Endometrium (tissue), 2 donors: ENCODE results near the gene VPS26B.
"Not testable (repeated sequence)": the region's sequence is repeated elsewhere in the genome, so short reads cannot be mapped to it uniquely, and the experiment has no call there.

ENCODE experiments used
- FAIRE-seq: peaks from 2 replicates; lab custom pipeline; 2012; peaks lifted over from hg19 to GRCh38; lab: Jason Lieb, UNC
- donor health status: control.
- donor health status: control.

Gene VPS26B

DNA sequence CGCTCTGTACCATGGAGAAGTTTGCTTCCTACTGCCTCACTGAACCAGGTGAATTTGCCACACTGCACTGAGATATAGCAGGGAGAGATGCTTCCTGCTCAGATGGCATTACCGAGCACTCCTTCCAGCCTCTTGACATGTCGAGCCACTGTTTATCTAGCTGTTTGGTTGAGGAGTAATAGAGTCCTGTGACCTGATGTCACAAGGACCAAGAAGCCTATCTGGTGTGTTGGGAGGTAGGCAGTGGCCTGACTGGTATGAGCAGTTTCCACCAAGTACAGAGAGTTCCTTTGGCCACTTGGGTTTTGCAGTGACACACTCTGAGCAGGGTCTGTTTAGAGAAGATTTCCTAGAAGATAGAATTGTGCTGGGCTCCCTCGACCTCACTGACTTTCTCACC is 34.1 kb downstream of the VPS26B start:
- FAIRE-seq, result no peak

DNA sequence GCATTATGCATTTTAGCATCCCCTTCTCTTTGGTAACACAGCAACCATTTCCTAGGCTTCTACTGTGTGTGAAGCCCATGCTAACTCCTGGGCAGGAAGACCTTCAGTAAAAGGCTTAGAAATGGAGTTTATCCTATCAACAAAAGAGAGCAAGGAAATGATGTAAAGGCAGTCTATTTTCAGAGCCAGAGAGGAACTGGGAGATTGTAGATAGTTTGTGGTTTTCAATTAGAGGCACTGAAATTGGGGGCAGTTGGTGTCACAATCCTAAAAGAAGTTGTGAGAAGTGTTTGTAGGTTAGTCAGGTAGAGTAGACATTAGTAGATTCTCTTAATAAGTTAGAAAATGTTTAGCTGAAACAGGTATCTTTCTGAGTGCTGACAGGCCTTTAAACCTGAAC is 36.0 kb downstream of the VPS26B start:
- FAIRE-seq, result no peak

DNA sequence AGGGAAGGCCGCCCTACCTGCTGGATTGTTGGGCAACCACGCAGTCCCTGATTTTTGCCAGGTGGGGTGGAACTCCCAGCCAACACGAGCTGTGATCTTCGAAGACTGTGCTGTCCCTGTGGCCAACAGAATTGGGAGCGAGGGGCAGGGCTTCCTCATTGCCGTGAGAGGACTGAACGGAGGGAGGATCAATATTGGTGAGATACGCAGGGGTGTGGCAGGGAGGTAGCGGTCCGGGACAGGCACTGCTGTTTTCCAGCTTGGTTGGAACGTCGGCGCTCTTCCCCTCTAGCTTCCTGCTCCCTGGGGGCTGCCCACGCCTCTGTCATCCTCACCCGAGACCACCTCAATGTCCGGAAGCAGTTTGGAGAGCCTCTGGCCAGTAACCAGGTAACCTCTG is 36.5 kb downstream of the VPS26B start:
- no peak for FAIRE-seq

DNA sequence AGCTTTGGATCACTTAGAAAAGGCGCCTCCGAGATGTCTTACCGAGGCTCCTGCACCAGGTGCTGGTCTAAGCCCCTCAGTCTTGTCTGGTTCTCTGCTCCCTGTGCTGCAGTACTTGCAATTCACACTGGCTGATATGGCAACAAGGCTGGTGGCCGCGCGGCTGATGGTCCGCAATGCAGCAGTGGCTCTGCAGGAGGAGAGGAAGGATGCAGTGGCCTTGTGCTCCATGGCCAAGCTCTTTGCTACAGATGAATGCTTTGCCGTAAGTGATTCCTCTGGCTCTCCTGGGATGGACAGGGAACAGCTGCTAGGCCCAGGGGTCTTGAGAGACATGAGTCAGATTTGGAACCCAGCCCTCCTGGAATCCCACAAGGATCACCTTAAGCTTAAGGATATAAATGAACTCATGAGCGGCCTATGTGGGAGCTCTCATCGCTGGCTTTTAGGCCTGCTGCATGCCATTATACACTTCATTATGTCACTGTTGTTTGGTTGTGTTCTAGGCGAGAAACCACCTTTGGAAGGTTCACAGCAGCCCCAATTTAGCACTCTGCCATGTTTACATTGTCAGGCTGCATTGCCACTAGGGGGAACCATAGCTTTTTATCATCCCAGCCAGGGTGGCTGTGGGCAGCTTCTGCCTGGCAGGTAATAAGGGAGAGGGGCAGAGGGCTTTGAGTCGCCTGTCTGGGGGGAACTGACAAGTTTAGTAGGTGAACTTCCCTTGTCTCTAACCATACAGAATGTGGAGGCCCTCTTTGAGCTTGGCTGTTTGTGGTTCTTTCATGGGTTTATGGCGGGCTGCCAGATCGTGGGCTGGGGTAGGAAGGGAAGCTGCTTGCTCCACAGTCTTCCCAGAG is 37.4 kb downstream of the VPS26B start:
- no peak for FAIRE-seq

DNA sequence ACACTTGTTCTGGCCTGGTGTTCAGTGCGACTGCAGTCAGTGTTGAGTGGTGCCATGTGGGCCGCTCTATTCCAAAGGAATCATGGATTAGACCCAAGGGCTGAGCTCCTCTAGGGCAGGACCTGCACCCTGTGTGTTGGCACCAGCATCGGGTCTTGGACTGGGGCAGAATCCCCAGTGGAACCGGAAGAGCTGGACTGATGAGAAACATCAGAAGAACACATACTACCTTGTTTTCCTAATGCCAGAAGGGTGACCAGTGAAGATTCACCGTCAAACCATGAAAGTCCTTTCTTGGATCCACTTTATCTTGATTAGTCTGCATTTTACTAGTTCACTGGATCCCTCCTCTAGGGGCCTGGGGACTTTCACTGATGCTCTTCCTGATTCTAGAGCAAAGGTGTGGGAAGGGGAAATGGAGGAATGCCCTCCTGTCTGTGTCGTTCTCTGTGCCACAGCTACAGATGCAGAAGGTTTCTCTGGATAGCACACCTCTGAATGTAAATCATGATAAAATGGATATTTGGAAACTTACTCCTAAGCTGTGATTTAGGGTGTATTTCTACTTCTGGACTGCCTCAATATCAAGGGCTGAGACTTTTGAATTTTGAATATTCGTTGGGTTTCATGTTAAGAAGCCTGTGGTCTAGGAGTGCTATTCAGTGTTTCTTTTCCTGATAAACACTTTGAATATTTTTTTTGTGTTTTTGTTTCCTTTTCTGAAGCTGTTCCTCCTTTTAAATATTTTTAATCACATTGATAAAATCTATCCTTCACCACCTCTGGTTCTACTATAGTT is 40.7 kb downstream of the VPS26B start:
- no peak for FAIRE-seq

DNA sequence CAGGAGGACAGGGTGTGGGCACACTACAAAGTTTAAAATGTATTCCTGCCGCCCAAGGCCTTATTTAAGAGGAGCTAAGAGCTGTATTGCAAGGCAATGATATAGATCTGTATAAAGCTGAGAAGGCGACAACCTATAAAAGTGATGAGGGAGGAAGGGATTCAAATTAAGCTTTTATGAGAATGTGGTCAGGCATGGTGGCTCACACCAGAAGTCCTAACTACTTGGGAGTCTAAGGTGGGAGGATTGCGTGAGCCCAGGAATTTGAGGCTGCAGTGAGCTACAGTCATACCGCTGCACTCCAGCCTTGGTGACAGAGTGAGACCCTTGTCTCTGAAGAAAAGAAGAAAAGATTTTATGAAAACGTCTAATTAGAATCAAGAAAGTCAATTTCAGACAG is 42.0 kb downstream of the VPS26B start:
- no peak for FAIRE-seq

DNA sequence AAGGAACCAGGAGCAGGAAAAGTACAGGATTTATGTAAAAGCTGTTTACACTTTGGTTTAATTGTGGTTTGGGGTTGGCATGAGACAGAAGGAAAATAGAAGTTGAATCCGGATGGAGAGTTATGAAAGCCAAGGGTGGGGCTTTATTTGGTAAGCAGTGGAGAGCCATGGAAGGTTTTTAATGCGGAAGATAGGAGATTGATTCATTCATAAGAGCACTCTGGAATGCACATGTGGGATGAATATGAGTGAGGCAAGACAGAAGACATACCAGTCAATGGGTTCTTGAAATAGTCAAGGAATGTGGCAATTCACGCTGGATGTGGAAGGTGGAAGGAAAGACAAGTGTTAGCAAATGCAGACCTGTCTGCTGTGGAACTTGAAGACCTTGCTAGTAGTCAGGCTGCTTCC is 42.4 kb downstream of the VPS26B start:
- FAIRE-seq, result no peak

DNA sequence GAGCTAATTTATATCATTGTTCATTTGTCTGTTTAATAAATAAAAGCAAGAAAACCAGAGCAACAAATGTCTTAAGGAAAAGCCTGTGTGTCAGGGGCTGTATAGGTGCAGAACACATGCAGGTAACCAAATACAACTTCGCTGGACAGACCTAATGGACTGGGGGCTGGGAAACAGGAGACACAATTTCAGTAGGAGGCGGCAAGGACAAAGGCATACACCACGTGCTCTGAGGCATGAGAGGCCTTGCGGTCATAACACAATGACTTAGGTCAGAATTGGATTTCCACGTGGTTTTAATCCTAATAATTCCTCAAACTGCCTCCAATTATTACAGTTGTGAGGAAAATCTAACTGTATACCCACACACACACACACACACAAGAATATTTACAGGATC is 43.0 kb downstream of the VPS26B start:
- no peak for FAIRE-seq

DNA sequence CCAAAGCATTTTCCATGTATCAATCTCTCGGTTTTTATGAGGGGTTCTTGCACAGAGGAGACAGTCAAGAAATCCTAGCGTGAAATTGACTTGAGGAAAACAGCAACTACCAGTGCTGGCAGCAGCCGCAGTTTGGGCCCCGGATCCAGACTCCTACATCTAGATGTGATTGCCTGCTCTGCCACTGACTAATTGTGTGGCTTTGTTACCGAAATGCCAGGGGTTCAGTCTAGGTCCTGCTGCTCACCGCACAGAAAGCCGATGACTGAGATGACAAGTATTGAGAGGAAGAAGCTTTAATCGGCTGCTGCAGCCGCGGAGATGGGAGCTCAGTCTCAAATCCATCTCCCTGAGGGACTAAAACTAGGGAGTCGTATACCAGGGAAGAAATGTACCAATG is 43.5 kb downstream of the VPS26B start:
- FAIRE-seq, result no peak

DNA sequence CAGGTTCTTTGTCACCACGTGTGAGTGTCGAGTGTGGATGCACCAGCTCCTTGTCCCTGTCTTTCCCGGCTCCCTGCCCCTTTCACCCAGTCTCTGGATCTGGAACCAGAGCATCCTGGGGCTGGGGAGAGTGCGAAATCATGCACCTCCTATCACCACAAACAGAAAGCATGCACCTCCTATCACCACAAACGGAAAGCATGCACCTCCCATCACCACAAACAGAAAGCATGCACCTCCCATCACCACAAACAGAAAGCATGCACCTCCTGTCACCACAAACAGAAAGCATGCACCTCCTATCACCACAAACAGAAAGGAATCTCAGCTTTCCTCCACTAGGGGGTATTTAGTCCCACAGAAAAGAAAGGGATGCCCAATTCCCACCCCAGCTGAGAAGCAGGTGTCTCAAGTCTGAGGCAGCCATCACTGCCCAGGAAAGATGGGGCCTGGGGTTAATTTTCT is 45.8 kb downstream of the VPS26B start:
- FAIRE-seq, result no peak

DNA sequence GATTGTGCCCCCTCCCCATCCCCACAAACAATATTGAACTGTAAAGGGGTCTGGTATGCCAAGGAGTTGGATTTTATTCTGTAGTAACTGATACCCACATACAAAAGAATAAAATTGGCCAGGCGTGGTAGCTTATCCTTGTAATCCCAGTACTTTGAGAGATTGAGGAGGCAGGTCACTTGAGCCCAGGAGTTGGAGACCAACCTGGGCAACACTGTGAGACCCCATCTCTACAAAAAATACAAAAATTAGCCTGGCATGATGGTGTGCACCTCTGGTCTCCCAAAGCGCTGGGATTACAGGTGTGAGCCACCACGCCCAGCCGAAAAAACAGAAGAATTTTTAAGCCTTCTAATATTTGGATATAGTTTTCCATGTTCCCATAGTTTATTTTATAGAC is 47.5 kb downstream of the VPS26B start:
- FAIRE-seq, result no peak

DNA sequence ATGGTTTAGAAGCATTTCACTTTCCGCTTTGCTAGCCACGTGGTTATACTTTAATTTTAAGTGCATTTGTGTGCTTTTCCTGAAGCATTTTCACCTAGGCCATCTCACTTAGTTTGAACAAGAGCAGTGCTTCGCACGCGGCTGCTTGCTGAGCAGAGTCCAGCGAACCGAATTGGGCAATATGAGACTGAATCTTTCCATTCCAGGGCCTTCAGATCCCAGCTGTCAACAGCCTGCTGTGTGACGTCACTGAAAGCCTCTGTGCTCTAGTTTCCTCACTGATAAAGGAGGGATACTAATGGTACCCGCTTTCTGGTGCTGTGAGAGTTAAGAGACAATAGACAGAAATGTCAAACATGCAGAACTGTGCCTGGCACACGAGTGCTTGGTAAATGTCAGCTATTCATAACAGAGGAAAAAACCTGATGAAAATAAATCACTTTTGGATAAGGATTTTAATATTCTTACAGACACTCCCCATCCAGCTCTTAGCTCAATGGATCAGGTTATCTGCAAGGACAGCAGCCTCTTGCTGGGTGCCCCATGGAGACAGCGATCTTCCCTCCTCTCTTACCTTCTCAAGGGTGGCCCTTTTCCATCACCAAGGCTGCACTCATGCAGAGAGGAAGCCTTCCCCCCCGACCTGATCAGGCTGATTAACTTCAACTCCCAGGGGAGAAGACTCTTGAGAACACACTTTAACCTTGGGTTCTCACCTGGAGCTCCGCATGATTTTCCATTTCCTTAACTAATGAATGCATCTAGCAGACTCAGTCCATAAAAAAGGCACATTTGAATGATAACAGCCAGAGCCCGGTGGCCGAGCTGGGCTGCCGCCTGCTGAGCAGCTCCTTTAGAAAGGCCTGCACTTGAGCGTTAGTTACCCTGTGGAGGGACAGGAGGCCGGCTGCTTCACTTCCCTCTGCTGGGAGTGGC is 48.2 kb downstream of the VPS26B start:
- no peak for FAIRE-seq

DNA sequence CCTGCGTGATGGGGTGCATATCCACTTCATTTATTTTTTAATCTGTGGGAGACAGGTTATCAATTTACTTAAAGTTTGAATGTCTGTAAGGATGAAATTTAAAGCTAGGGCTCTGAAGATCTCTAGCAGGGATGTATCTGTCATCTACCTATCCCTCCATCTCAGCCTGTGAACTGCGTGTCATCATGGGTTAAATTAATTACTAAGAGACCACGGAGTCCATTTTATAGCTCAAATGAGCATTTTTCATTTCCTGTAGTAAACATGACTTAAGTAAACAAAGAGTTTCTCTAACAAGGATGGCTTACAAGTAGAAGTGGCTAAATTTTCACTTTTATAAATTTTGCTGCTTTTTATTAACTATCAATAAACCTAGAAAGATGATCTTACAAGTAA is 48.8 kb downstream of the VPS26B start:
- FAIRE-seq, result no peak

DNA sequence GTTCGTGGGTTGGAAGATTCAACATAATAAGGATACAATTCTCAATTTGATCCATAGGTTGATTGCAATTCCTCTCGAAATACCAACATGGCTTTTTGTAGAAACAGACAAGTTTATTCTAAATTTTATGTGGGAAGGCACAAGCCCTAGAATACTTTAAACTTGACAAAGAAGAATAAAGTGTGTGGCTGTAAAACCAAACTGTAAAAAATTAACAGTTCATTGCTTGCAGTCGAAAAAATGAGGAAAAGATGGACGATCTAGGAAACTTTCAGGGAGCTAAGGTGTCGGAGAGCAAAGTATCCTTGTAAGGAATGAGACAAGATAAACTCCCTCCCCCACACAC is 50.7 kb downstream of the VPS26B start:
- no peak for FAIRE-seq

DNA sequence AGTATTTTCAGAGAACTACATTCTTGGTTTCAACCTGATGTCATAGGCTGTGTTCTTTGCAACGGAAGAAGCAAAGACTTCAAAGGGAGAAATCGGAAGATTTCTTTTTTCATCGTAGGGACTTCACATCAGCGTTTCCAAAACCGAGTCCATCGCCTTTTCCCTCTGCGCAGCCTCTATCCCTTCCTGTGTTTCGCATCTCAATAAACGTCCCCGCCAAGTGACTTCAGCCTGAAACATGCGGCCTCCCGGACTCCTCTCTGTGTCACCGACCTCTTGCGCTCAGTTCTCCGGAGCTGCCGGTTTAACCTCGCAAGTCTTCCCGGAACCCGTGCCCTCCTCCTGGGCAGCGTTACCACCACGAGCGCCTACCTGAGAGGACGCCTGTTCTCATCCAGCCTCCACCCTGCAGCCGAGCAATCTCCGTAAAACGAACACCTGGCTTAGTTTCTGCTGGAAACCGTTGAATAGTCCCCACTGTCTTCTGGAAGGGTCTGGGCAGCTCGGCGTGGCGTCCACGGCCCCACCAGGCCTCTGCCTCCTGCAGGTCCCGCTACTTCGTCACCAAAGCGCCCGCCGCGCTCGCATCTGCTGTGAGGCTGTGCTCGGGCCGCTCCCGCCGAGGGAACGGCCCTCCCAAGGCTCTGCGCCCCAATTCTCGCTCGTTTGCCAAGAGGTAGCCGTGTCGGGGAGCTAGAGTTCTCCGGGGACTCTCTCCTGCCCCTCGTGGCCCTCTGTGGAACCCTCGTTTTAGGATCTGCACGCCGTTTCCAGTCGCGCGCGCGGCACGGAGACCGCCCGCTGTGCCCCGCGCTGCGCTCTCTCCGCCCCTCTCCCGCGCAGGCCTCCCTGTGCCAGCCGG is 51.3 kb downstream of the VPS26B start, which contains the start of gene GLB1L3:
TSS of gene GLB1L3 (plus strand) at position 846 of the 862 bp plus-strand sequence. CDS start 362 bp downstream, outside the sequence.
- no peak for FAIRE-seq

DNA sequence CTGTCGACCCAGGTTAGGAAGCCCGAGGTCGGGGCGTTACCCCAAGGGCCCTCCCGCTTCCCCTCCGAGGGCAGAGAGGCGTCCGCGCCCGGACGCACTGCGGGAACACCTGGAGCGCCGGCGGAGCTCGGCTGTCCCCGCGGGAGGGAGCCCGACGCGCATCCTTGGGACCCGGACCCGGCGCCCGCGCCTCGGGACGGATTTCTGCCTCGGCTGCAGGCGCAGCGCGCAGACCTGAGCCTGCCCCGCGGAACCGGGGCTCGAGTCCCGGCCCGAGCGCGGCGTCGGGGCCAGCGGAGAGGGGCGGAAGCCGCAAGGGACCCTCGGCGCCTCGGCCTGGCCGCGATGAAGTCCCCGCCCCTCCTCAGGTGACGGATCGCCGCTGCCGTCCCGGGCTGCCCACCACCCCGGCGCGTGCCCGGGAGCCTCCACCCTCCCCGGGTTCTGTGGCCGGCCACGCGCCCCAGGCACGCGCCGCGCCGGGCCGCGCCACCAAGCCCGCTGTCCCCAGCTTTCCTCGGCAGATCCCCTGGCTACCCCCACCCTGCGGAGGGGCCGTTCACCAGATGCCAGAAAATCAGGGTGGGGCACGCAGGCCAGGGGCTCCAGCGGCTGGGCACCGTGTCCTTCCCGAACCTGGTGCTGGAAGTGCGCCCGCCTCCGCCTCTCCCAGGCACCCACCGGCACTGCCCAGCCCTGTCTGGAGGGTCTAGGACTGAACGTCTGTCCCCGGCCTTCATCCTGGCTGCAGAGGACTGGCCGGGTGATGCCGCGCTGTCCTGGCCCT is 52.1 kb downstream of the VPS26B start:
- no peak for FAIRE-seq

DNA sequence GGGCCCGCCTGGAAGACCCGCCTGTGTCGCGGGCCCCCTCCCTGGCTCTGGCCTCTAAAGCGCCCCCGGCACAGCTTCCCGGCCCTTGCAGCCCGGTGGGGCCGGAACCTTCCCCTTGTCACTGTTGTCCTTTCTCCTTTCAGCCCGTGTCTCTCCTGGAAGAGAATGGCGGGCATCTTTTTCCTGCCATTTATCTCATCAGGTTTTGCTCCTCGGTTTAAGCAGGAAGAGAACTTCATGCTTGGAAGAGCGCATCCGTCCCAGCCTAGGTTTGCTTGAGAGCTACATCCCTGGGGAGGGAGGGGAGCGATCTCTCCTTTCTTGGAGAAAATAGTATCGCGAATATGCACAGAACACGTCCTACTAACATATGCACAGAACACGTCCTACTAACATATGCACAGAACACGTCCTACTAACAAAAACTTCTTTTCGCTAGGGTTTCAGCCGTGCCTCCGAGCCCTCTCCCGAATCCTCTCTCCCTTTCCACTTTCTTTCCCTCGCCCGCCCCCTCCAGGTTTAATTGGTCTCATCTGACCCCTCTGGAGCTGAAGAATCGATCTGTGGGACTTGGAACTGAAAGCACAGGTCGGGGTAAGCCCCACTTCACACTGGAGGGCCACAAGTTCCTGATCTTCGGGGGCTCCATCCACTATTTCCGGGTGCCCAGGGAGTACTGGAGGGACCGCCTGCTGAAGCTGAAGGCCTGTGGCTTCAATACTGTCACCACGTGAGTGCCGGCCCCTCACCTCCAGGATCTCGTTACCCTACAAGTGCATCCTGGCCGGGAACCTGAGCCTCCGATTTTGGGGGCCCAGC is 52.9 kb downstream of the VPS26B start:
- FAIRE-seq, result no peak

DNA sequence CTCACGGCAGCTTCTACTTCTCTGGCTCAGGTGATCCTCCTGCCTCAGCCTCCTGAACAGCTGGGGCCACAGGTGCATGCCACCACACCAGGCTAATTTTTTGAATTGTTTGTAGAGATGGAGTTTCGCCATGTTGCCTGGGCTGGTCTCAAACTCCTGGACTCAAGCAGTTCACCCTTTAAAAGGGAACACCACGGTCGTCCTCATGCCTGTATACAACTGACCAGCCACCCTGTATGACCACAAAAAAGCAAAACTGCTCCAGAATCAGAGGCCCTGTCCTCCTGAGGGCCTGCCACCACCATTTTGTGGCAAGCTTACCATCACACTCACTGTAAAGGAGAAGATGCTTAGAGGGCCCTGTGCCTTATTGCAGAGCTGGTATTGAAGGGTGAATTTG is 53.9 kb downstream of the VPS26B start:
- FAIRE-seq, result no peak

DNA sequence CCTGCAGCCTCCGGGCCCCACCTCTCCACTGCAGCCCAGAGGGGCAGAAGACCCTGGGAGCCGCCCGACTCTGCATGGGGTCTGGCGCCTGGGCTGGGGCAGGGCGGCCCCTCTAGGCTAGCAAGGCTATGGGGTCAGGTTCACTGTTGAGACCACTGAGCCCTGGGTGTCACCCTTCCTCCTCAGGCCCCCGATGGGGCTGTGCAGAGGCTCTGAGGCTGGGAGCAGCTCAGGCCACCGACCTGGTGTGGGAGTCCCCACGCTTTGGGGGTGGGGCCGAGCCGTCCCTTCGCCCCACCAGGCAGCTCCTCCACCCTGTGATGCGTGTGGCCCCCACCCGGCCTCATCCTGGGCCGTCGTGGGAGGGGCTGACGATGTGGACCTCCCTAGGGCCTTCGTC is 57.2 kb downstream of the VPS26B start:
- not testable (repeated sequence) for FAIRE-seq
